ENCODE results near the gene TRIM17.

GRCh38 chr1:228397966-228398365 is 18.7 kb downstream of the TRIM17 start:
- no peak for TF ChIP-seq POLR2A (IDR thresholded peaks at IDR 0.05; ENCODE audit: low read depth, low read length)
- TF ChIP-seq TAF1 (IDR thresholded peaks at IDR 0.05; ENCODE audit: low read depth, low read length) = no peak
- TF ChIP-seq POLR2AphosphoS5 (IDR thresholded peaks at IDR 0.05; ENCODE audit: low read depth, low read length) = no peak
- TF ChIP-seq SPI1 (IDR thresholded peaks at IDR 0.05; ENCODE audit: low read depth, low read length) = no peak

All from GM12891 (cell line).